Measurements from ENCODE around the gene PTER. TPM values are rescaled to one million over a fixed set of nuclear protein-coding genes. Genes with fewer than 3 reads are reported as not detected.
A peak's percentile ranks its signal among the peaks of the same experiment; 100 is the strongest.

The PTER gene
- 10 to 100 TPM in 5 of 6 donors, 1 to 10 TPM in 1; 7.8 to 30.0 (median 16.4) TPM for total RNA-seq

- no peaks in the 10 kb centered on the region for H3K36me3 ChIP-seq
- no peaks in the 10 kb centered on the region for H3K27me3 ChIP-seq
- WGBS, 2 donors = 1 to 6% methylated on average over 37 to 49 of the region's 49 CpGs
- TF ChIP-seq EP300 (IDR thresholded peaks at IDR 0.05) (no peak), POLR2A (IDR thresholded peaks at IDR 0.05) (peak in 3 of 4 donors; percentile 66 to 92 (median 92)), CTCF (IDR thresholded peaks at IDR 0.05) (peak in 1 of 6 experiments; percentile 13), POLR2AphosphoS5 (IDR thresholded peaks at IDR 0.05) (peak; percentile 69 to 91)
- peak within 1 kb of the TSS; percentile 88 to 91 (median 89) for H3K27ac ChIP-seq
- H3K4me1 ChIP-seq = peaks cover 12 to 41% (median 29%) of the 10 kb centered on the region in 4 donors
- H3K9me3 ChIP-seq = no peaks in the 10 kb centered on the region
- peak within 1 kb of the TSS; percentile 56 to 77 (median 64) for H3K4me3 ChIP-seq
- peak; percentile 97 to 99 for DNase-seq
- ATAC-seq (ENCODE audit: low FRiP score in 2 of 2) = peak; percentile 100
Measured at GRCh38 chr10:16436758-16437539, at the start of gene PTER. PTER (plus strand) TSS chr10:16437010; CDS start chr10:16484385, 47,375 bp downstream.

- no peak for ATAC-seq (ENCODE audit: low FRiP score in 2 of 2)
- Histone ChIP-seq H3K4me3 (no peak overlapping the region), H3K4me1 (no peaks in the 10 kb centered on the region), H3K36me3 (no peaks in the 10 kb centered on the region), H3K9me3 (no peaks in the 10 kb centered on the region), H3K27ac (no peak overlapping the region), H3K27me3 (no peaks in the 10 kb centered on the region)
- 56 to 57% methylated on average over 3 of the region's 3 CpGs for WGBS, 2 donors
- no peak for DNase-seq
- TF ChIP-seq EP300 (IDR thresholded peaks at IDR 0.05) (no peak), POLR2A (IDR thresholded peaks at IDR 0.05) (no peak), POLR2AphosphoS5 (IDR thresholded peaks at IDR 0.05) (no peak), CTCF (IDR thresholded peaks at IDR 0.05) (no peak)
Measured at GRCh38 chr10:16392531-16393069, 44.2 kb upstream of the PTER start.

GRCh38 chr10:16393271-16393858, 43.4 kb upstream of the PTER start:
- DNase-seq (no peak), ATAC-seq (ENCODE audit: low FRiP score in 2 of 2) (no peak)
- Histone ChIP-seq H3K4me1 (no peaks in the 10 kb centered on the region), H3K4me3 (no peak overlapping the region), H3K9me3 (no peaks in the 10 kb centered on the region), H3K36me3 (no peaks in the 10 kb centered on the region), H3K27ac (no peak overlapping the region), H3K27me3 (no peaks in the 10 kb centered on the region)
- no peak for TF ChIP-seq EP300 (IDR thresholded peaks at IDR 0.05)
- no peak for TF ChIP-seq POLR2AphosphoS5 (IDR thresholded peaks at IDR 0.05)
- TF ChIP-seq POLR2A (IDR thresholded peaks at IDR 0.05) = no peak
- TF ChIP-seq CTCF (IDR thresholded peaks at IDR 0.05) = no peak
- 70 to 77% methylated on average over 4 of the region's 4 CpGs for WGBS, 2 donors

- DNase-seq (no peak), ATAC-seq (ENCODE audit: low FRiP score in 2 of 2) (no peak)
- Histone ChIP-seq H3K4me3 (no peak overlapping the region), H3K36me3 (no peaks in the 10 kb centered on the region), H3K27me3 (no peaks in the 10 kb centered on the region), H3K4me1 (no peaks in the 10 kb centered on the region), H3K27ac (no peak overlapping the region), H3K9me3 (no peaks in the 10 kb centered on the region)
- 90 to 91% methylated on average over 2 of the region's 2 CpGs for WGBS, 2 donors
- no peak for TF ChIP-seq POLR2A (IDR thresholded peaks at IDR 0.05)
- no peak for TF ChIP-seq CTCF (IDR thresholded peaks at IDR 0.05)
- no peak for TF ChIP-seq EP300 (IDR thresholded peaks at IDR 0.05)
- TF ChIP-seq POLR2AphosphoS5 (IDR thresholded peaks at IDR 0.05) = no peak
Measured at GRCh38 chr10:16401416-16401815, 35.4 kb upstream of the PTER start.

Measured in upper lobe of left lung (tissue), 6 donors.